ENCODE measurements around the gene HIBCH.

HIBCH gene

DNA sequence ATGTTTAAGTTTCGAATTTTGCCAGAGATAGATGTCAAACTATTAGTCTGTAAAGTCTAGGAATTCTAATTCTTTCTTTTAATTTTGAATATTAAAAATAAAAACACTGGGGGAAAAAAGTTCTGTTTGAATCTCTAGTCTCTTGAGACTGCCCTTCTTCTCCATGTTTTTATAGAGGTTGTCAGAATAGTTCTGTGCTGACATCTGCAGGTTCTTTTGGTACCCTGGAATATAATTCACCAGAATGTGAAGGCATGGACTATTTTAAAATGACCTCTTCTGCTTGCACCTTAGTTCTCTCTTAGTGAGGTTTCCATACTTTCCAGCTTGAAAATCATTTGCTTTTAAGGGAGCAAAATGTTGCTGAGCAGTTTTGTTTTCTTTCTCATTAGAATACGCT lies 136.1 kb downstream of the HIBCH start:
- Histone ChIP-seq H3K9me3 (ENCODE audit: control insufficient read depth in 5 of 5, low read length in 5 of 5) (no peaks in the 10 kb centered on the region), H3K4me1 (ENCODE audit: control insufficient read depth in 5 of 5, insufficient read depth in 5 of 5, low read length in 5 of 5) (peaks cover 0 to 37% (median 19%) of the 10 kb centered on the region in 5 donors), H3K36me3 (ENCODE audit: control insufficient read depth in 5 of 5, insufficient read depth in 5 of 5, low read length in 5 of 5) (no peaks in the 10 kb centered on the region), H3K27ac (ENCODE audit: low read depth, low read length) (no peak overlapping the region), H3K4me3 (ENCODE audit: low read depth in 1 of 5, low read length in 5 of 5) (no peak overlapping the region), H3K27me3 (ENCODE audit: control insufficient read depth in 5 of 5, insufficient read depth in 4 of 5, low read length in 5 of 5) (no peaks in the 10 kb centered on the region), H3K9ac (ENCODE audit: low read length in 5 of 5) (no peak overlapping the region)

GRCh38 chr2:190182071-190182524 lies 137.5 kb downstream of the HIBCH start:
- Histone ChIP-seq H3K9ac (ENCODE audit: low read length in 5 of 5) (no peak overlapping the region), H3K4me1 (ENCODE audit: control insufficient read depth in 5 of 5, insufficient read depth in 5 of 5, low read length in 5 of 5) (peaks cover 0 to 37% (median 19%) of the 10 kb centered on the region in 5 donors), H3K36me3 (ENCODE audit: control insufficient read depth in 5 of 5, insufficient read depth in 5 of 5, low read length in 5 of 5) (no peaks in the 10 kb centered on the region), H3K9me3 (ENCODE audit: control insufficient read depth in 5 of 5, low read length in 5 of 5) (no peaks in the 10 kb centered on the region), H3K4me3 (ENCODE audit: low read depth in 1 of 5, low read length in 5 of 5) (no peak overlapping the region), H3K27ac (ENCODE audit: low read depth, low read length) (no peak overlapping the region), H3K27me3 (ENCODE audit: control insufficient read depth in 5 of 5, insufficient read depth in 4 of 5, low read length in 5 of 5) (no peaks in the 10 kb centered on the region)

- Histone ChIP-seq H3K9ac (ENCODE audit: low read length in 5 of 5) (peak overlapping the region; percentile 41 to 77 (median 70)), H3K9me3 (ENCODE audit: control insufficient read depth in 5 of 5, low read length in 5 of 5) (no peaks in the 10 kb centered on the region), H3K36me3 (ENCODE audit: control insufficient read depth in 5 of 5, insufficient read depth in 5 of 5, low read length in 5 of 5) (no peaks in the 10 kb centered on the region), H3K27me3 (ENCODE audit: control insufficient read depth in 5 of 5, insufficient read depth in 4 of 5, low read length in 5 of 5) (no peaks in the 10 kb centered on the region), H3K4me3 (ENCODE audit: low read depth in 1 of 5, low read length in 5 of 5) (peak overlapping the region; percentile 63 to 81 (median 70)), H3K4me1 (ENCODE audit: control insufficient read depth in 5 of 5, insufficient read depth in 5 of 5, low read length in 5 of 5) (peaks cover 0 to 37% (median 19%) of the 10 kb centered on the region in 5 donors), H3K27ac (ENCODE audit: low read depth, low read length) (peak overlapping the region; percentile 57)
Observed at GRCh38 chr2:190181123-190181669, 138.4 kb downstream of the HIBCH start.

DNA sequence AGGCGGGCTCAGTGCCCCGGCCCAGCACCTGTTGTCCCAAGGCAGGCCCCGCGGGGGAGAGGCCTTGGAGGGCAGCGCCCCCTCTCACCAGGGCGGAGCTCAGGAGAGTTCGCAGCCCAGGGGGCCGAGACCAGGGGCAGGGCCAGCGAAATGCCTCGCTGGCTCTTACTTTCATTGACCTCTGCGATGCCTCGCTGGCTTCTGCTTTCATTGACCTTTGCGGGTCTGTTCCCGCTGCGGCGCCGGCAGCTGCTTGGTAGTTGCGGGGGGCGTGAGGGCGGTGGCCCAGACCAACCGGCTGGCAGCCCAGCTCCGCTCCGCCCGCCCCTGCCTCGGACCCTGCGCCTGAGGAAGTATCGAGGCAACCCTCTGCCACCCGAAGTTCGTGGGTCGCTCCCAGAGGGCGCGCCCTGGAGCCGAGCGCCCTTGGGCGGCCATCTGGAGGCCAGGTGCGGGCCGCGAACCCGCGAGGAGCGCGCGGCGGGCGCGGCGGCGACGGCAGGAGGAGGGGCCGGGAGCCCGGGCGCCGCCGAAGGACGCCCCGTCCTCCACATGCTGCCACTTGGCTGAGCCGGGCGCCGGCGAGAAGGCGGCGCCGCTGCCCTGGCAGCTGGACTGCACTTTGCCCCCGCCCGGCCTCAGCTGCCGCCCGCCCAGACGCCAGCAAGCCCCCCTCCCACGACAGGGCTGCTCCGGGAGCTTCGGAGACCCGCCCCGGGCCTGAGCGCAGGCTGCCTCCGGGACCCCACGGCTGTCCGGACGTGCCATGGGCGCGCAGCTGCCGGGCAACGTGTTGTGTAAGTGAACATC lies 139.1 kb downstream of the HIBCH start:
- Histone ChIP-seq H3K27me3 (ENCODE audit: control insufficient read depth in 5 of 5, insufficient read depth in 4 of 5, low read length in 5 of 5) (no peaks in the 10 kb centered on the region), H3K4me1 (ENCODE audit: control insufficient read depth in 5 of 5, insufficient read depth in 5 of 5, low read length in 5 of 5) (peaks cover 0 to 37% (median 19%) of the 10 kb centered on the region in 5 donors), H3K9ac (ENCODE audit: low read length in 5 of 5) (peak overlapping the region; percentile 41 to 82 (median 70)), H3K4me3 (ENCODE audit: low read depth in 1 of 5, low read length in 5 of 5) (peak overlapping the region; percentile 63 to 81 (median 70)), H3K27ac (ENCODE audit: low read depth, low read length) (peak overlapping the region; percentile 57), H3K9me3 (ENCODE audit: control insufficient read depth in 5 of 5, low read length in 5 of 5) (no peaks in the 10 kb centered on the region), H3K36me3 (ENCODE audit: control insufficient read depth in 5 of 5, insufficient read depth in 5 of 5, low read length in 5 of 5) (no peaks in the 10 kb centered on the region)

DNA sequence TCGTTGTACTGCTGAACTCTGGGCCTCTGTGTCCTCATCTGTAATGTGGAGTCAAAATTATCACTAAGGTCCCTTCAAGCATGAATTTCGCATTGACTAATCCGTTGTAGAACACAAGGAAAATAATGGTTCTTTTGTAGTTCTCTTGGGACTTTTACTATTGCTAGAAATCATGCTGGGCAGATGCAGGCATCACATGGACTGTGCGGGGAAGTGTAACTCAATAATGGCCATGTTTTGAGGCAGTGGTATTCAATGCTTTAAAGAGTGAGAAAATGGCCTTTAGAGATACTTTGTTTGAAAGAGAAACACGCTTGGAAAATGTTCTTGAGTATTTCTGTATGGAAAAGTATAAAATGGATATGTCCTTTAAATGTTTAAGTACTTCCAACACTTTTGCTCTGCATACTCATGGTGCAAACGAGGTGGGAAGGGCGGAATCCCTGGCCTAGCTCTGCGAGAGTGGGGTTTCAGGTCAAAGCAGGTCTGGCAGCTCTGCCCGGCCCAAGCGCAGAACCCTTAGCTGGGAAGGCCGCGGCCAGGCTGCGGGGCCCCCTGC lies 139.8 kb downstream of the HIBCH start:
- Histone ChIP-seq H3K9ac (ENCODE audit: low read length in 5 of 5) (peak overlapping the region in 4 of 5 donors; percentile 62 to 82 (median 72)), H3K9me3 (ENCODE audit: control insufficient read depth in 5 of 5, low read length in 5 of 5) (no peaks in the 10 kb centered on the region), H3K4me3 (ENCODE audit: low read depth in 1 of 5, low read length in 5 of 5) (peak overlapping the region; percentile 40 to 81 (median 67)), H3K4me1 (ENCODE audit: control insufficient read depth in 5 of 5, insufficient read depth in 5 of 5, low read length in 5 of 5) (peaks cover 0 to 37% (median 19%) of the 10 kb centered on the region in 5 donors), H3K27me3 (ENCODE audit: control insufficient read depth in 5 of 5, insufficient read depth in 4 of 5, low read length in 5 of 5) (no peaks in the 10 kb centered on the region), H3K36me3 (ENCODE audit: control insufficient read depth in 5 of 5, insufficient read depth in 5 of 5, low read length in 5 of 5) (no peaks in the 10 kb centered on the region), H3K27ac (ENCODE audit: low read depth, low read length) (peak overlapping the region; percentile 2)

DNA sequence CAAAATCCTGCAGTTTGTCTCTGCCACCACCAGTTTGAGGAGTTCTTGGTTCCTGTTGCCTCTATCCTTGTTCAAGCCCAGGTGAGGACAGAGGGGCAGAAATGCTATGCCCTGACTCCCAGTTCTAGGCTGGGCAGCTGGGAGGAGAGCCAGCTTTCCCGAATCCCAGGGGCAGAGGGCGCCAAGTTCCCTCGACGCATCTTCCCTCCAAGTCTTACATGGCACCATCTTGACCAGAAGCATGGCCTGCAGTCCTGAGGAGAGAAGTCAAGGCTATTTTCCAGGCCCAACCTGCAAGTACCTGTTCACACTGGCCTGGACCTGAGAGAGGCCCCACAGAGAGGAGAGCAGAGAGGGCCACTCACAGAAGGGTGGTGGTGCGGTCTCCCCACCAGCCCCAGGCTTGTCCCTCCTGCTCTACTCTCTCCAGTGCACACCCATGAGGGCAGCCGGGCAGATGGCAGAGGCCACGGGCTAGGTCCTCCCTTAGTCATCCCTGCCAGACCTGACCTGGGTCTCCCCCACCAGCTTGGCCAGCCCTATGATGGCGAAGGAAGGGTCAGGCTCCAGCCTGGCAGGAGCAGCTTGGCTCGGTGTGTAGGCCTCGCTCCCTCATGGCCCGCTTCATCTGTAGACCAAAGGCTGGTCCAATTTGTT lies 141.4 kb downstream of the HIBCH start:
- Histone ChIP-seq H3K27ac (ENCODE audit: low read depth, low read length) (no peak overlapping the region), H3K9me3 (ENCODE audit: control insufficient read depth in 5 of 5, low read length in 5 of 5) (no peaks in the 10 kb centered on the region), H3K4me1 (ENCODE audit: control insufficient read depth in 5 of 5, insufficient read depth in 5 of 5, low read length in 5 of 5) (peaks cover 0 to 27% (median 19%) of the 10 kb centered on the region in 5 donors), H3K27me3 (ENCODE audit: control insufficient read depth in 5 of 5, insufficient read depth in 4 of 5, low read length in 5 of 5) (no peaks in the 10 kb centered on the region), H3K9ac (ENCODE audit: low read length in 5 of 5) (no peak overlapping the region), H3K4me3 (ENCODE audit: low read depth in 1 of 5, low read length in 5 of 5) (no peak overlapping the region), H3K36me3 (ENCODE audit: control insufficient read depth in 5 of 5, insufficient read depth in 5 of 5, low read length in 5 of 5) (no peaks in the 10 kb centered on the region)

DNA sequence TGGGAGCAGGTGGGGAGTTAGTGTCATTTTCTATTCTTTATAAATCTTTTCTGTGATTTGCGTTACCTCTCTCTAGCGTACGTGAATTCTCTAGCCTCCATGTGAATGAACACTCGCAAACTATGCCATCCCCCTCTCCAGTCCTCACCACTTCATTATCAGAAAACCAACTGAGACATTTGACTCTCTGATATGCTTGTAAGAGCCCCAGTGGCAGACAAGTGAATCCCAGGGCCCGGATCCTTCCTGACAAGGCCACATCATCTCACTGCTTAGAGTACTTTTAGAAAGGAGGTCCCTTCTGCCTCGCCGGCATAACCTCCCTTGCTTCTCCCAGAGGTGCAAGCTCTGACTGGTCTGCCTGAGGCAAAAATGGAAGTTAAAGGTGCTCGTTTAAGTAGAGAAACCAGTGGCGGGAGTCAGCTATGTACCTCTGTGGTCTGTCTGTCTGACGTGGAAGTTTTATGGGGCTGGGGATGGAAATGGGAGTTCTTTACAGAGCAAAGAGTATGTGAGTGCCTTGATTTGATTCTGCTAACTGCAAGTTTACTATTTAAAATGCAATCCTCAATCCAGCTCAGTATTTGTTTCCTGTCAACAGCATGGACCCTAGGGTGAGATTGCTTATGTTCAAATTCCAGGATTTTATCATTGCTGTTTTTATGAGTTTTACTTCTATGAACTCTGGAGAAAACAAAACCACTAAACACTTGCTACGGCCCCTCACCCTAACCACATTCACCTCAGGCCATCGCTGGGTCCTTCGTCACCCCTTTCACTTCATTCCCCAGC lies 142.2 kb downstream of the HIBCH start:
- H3K27ac ChIP-seq (ENCODE audit: low read depth, low read length) = no peak overlapping the region
- no peaks in the 10 kb centered on the region for H3K36me3 ChIP-seq (ENCODE audit: control insufficient read depth in 5 of 5, insufficient read depth in 5 of 5, low read length in 5 of 5)
- H3K27me3 ChIP-seq (ENCODE audit: control insufficient read depth in 5 of 5, insufficient read depth in 4 of 5, low read length in 5 of 5) = no peaks in the 10 kb centered on the region
- no peak overlapping the region for H3K4me3 ChIP-seq (ENCODE audit: low read depth in 1 of 5, low read length in 5 of 5)
- no peak overlapping the region for H3K9ac ChIP-seq (ENCODE audit: low read length in 5 of 5)
- H3K4me1 ChIP-seq (ENCODE audit: control insufficient read depth in 5 of 5, insufficient read depth in 5 of 5, low read length in 5 of 5) = peaks cover 0 to 23% (median 19%) of the 10 kb centered on the region in 5 donors
- no peaks in the 10 kb centered on the region for H3K9me3 ChIP-seq (ENCODE audit: control insufficient read depth in 5 of 5, low read length in 5 of 5)

DNA sequence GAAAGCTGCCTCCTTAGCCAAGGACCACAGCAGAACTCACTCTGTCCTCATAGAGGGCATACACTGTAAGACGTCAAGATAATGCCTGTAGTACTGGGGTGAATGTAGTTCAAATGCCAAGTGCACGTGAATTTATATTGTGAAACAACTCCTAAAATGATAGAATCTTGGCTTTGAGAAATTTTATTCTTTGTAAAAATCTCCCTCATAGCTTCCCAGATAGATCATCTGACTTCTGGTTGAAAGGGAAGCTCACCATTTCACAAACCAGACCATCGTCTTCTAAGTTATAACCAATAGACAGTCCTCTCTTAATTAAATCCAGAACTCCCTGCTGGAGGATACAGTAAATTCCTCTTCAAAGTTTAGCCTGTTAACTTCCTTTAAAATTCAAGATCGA lies 146.2 kb downstream of the HIBCH start:
- H3K36me3 ChIP-seq (ENCODE audit: control insufficient read depth in 5 of 5, insufficient read depth in 5 of 5, low read length in 5 of 5) = no peaks in the 10 kb centered on the region
- no peaks in the 10 kb centered on the region for H3K9me3 ChIP-seq (ENCODE audit: control insufficient read depth in 5 of 5, low read length in 5 of 5)
- no peaks in the 10 kb centered on the region for H3K27me3 ChIP-seq (ENCODE audit: control insufficient read depth in 5 of 5, insufficient read depth in 4 of 5, low read length in 5 of 5)
- H3K27ac ChIP-seq (ENCODE audit: low read depth, low read length) = no peak overlapping the region
- no peak overlapping the region for H3K4me3 ChIP-seq (ENCODE audit: low read depth in 1 of 5, low read length in 5 of 5)
- peak overlapping the region in 1 of 5 donors; percentile 7 for H3K9ac ChIP-seq (ENCODE audit: low read length in 5 of 5)
- peaks cover 0 to 2% (median 0%) of the 10 kb centered on the region in 5 donors for H3K4me1 ChIP-seq (ENCODE audit: control insufficient read depth in 5 of 5, insufficient read depth in 5 of 5, low read length in 5 of 5)

GRCh38 chr2:190170673-190171072 lies 149.0 kb downstream of the HIBCH start:
- peaks cover 0 to 2% (median 0%) of the 10 kb centered on the region in 5 donors for H3K9me3 ChIP-seq (ENCODE audit: control insufficient read depth in 5 of 5, low read length in 5 of 5)
- H3K4me1 ChIP-seq (ENCODE audit: control insufficient read depth in 5 of 5, insufficient read depth in 5 of 5, low read length in 5 of 5) = peaks cover 0 to 2% (median 0%) of the 10 kb centered on the region in 5 donors
- H3K27ac ChIP-seq (ENCODE audit: low read depth, low read length) = no peak overlapping the region
- H3K4me3 ChIP-seq (ENCODE audit: low read depth in 1 of 5, low read length in 5 of 5) = no peak overlapping the region
- no peaks in the 10 kb centered on the region for H3K27me3 ChIP-seq (ENCODE audit: control insufficient read depth in 5 of 5, insufficient read depth in 4 of 5, low read length in 5 of 5)
- H3K9ac ChIP-seq (ENCODE audit: low read length in 5 of 5) = no peak overlapping the region
- H3K36me3 ChIP-seq (ENCODE audit: control insufficient read depth in 5 of 5, insufficient read depth in 5 of 5, low read length in 5 of 5) = no peaks in the 10 kb centered on the region
